Endothelial cell of umbilical vein (primary cell): ENCODE results near the gene EVX2. TPM values are rescaled to one million over a fixed set of nuclear protein-coding genes. Genes with fewer than 3 reads are reported as not detected.
A peak's percentile ranks its signal among the peaks of the same experiment; 100 is the strongest.

Experiments used
- BruUV-seq: library from RNA; stranded (reverse); fragments of 400-500 nt; replicated peaks from 2 replicates; lab custom pipeline; 2021; lab: Mats Ljungman, UMichigan
- CTCF ChIA-PET: fragments of 300-600, 350-600 bp; sonication (Branson Sonifier 250); formaldehyde crosslinking; loops from one replicate; lab custom pipeline; 2021; ENCODE audit warnings: antibody characterized with exemption, inconsistent platforms; lab: Charles Lee
- POLR2A ChIA-PET: fragments of 300-600, 350-600 bp; sonication (Branson Sonifier 250); formaldehyde crosslinking; loops from one replicate; lab custom pipeline; 2021; ENCODE audit warnings: antibody characterized with exemption, inconsistent platforms; lab: Charles Lee
- DNase-seq: peaks from one replicate; pipeline ENCODE4 v3.0.0-alpha.2; 2011; ENCODE audit warnings: low read depth, low spot score
- FAIRE-seq: peaks from 2 replicates; lab custom pipeline; 2011; peaks lifted over from hg19 to GRCh38; lab: Jason Lieb, UNC
- H2AFZ ChIP-seq: 2 replicates; pipeline ENCODE4 v1.6.0; 2012; ENCODE audit warnings: low read depth, low read length, control low read depth, inconsistent platforms
- H3K27ac ChIP-seq: 2 replicates; pipeline ENCODE4 v1.5.1; 2011; ENCODE audit warnings: low read depth, mild to moderate bottlenecking, control low read depth, low read length, moderate library complexity; ENCODE audit not compliant: insufficient read depth
- H3K27me3 ChIP-seq, 2 experiments: 2 replicates each; pipeline versions ENCODE4 v1.6.0 to v1.6.1; 2011; ENCODE audit warnings: low read length in 2 of 2, mixed read lengths in 1 of 2; ENCODE audit not compliant: control insufficient read depth in 2 of 2, insufficient read depth in 2 of 2
- H3K36me3 ChIP-seq, 2 experiments: 2 replicates in 1 of 2; 3 replicates in 1 of 2; pipeline ENCODE4 v1.5.1; 2011; ENCODE audit warnings: low read length in 2 of 2, mild to moderate bottlenecking in 1 of 2, moderate library complexity in 1 of 2; ENCODE audit not compliant: control insufficient read depth in 2 of 2, insufficient read depth in 2 of 2; ENCODE audit errors: extremely low read depth in 1 of 2
- H3K4me1 ChIP-seq: 3 replicates; pipeline ENCODE4 v1.5.1; 2011; ENCODE audit warnings: mild to moderate bottlenecking, low read length; ENCODE audit not compliant: control insufficient read depth, insufficient read depth; ENCODE audit errors: extremely low read depth
- H3K4me2 ChIP-seq: 2 replicates; pipeline ENCODE4 v1.6.1; 2011; ENCODE audit warnings: low read length, control low read depth, mixed read lengths; ENCODE audit not compliant: insufficient read depth
- H3K4me3 ChIP-seq, 3 experiments: fragments of 200-600 bp in 1 of 3; sonication (generic), shearing (Covaris generic) in 1 of 3; replicated peaks in 1 of 3; 2 replicates each; pipeline ENCODE4 v1.5.1; 2011 to 2016; ENCODE audit warnings: control low read depth in 3 of 3, low read length in 3 of 3, mild to moderate bottlenecking in 2 of 3, inconsistent platforms in 1 of 3, low read depth in 1 of 3, moderate library complexity in 1 of 3; ENCODE audit not compliant: insufficient read depth in 1 of 3
- H3K79me2 ChIP-seq: 2 replicates; pipeline ENCODE4 v1.6.0; 2012; ENCODE audit warnings: low read length, inconsistent platforms; ENCODE audit not compliant: control insufficient read depth, insufficient read depth
- H3K9ac ChIP-seq: replicated peaks from 2 replicates; pipeline ENCODE3; 2011; ENCODE audit warnings: low read length, control low read depth; ENCODE audit not compliant: insufficient read depth; ENCODE audit errors: extremely low read depth
- H3K9me1 ChIP-seq: replicated peaks from 3 replicates; pipeline ENCODE4 v1.6.0; 2011; ENCODE audit warnings: mild to moderate bottlenecking, low read length; ENCODE audit not compliant: control insufficient read depth, insufficient read depth; ENCODE audit errors: extremely low read depth
- H3K9me3 ChIP-seq: replicated peaks from 2 replicates; pipeline ENCODE4 v1.5.1; 2012; ENCODE audit warnings: low read length, inconsistent platforms; ENCODE audit not compliant: control insufficient read depth, insufficient read depth
- H4K20me1 ChIP-seq: replicated peaks from 2 replicates; pipeline ENCODE3; 2011; ENCODE audit warnings: mild to moderate bottlenecking, low read length; ENCODE audit not compliant: control insufficient read depth, insufficient read depth; ENCODE audit errors: extremely low read depth
- EZH2 ChIP-seq: IDR thresholded peaks from 2 replicates; pipeline ENCODE4 v1.6.1; 2012; ENCODE audit warnings: borderline replicate concordance, low read depth, mild to moderate bottlenecking, moderate library complexity, low read length, inconsistent platforms; ENCODE audit not compliant: severe bottlenecking
- GATA2 ChIP-seq: IDR thresholded peaks from 2 replicates; pipeline ENCODE4 v1.7.0; 2011; ENCODE audit warnings: low read depth, mild to moderate bottlenecking, moderate library complexity, mixed read lengths, low read length; ENCODE audit not compliant: insufficient read length, insufficient read depth
- MYC ChIP-seq: IDR thresholded peaks from one replicate; pipeline ENCODE4 v1.6.1; 2011; ENCODE audit warnings: mild to moderate bottlenecking, low read depth, low read length
- POLR2A ChIP-seq: IDR thresholded peaks from 2 replicates; pipeline ENCODE4 v1.6.1; 2012; ENCODE audit warnings: low read depth, mild to moderate bottlenecking, control low read depth, low read length
- POLR2AphosphoS5 ChIP-seq: IDR thresholded peaks from 2 replicates; pipeline ENCODE4 v1.6.1; 2012; ENCODE audit warnings: low read depth, mild to moderate bottlenecking, control low read depth, low read length, moderate library complexity; ENCODE audit not compliant: insufficient read depth
- dilution Hi-C: fragments of 300-500 bp; cut with MboI; formaldehyde crosslinking; loops from one replicate; pipeline ENCODE4 v1.15.0; 2019; ENCODE audit warnings: low sequenced_read_pairs; ENCODE audit not compliant: extremely low pct_ligation_motif_present
- intact Hi-C: fragments of 100-400 bp; cut with micrococcal nuclease; formaldehyde crosslinking; loops from one replicate; pipeline ENCODE4 v1.10.0; 2022
- polyA plus RNA-seq, 4 experiments: library from polyadenylated mRNA; depleted of rRNA in 3 of 4; stranded (reverse) in 3 of 4; unstranded in 1 of 4; fragments of >200 nt; gene quantifications; 2 replicates each; pipeline versions ENCODE4 v1.2.1 to v1.2.3, GENCODE V29; 2011 to 2012; ENCODE audit warnings: missing spikeins in 1 of 4
- total RNA-seq: library from RNA; stranded (reverse); gene quantifications from 2 replicates; pipeline ENCODE4 v1.2.3, GENCODE V29; 2021
- TF ChIP-seq, protein P1 (sequence below), 2 donors: IDR thresholded peaks; 1 replicate in 1 of 2; 2 replicates in 1 of 2; pipeline ENCODE4 v1.5.1; 2011; ENCODE audit warnings: low read length in 2 of 2, mild to moderate bottlenecking in 2 of 2, moderate library complexity in 2 of 2, control low read depth in 1 of 2, inconsistent platforms in 1 of 2, low read depth in 1 of 2; ENCODE audit not compliant: insufficient read depth in 1 of 2; ENCODE audit errors: extremely low read depth in 1 of 2

Gene EVX2
- total and polyA plus RNA-seq, 2 donors (not counting 3 experiments of a cell fraction or from before 2014, with no cell fraction given), result not detected

DNA sequence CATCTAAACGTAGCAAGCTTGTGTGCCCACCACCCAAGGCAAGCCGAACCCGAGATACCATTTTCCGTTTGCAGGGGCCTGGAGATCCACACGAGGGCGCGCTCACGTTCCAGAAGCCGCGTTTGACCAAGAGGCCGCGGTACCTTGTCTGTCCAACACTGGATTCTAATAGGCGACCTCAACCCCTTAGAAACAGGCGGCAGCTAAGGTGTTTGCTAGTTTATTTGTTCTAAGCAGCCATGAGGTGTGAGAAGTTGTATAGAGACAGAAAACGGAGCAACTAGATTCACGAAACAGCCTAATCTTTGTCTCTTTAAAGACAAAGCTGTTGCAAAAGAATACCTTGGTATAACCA, 27.5 kb upstream of the EVX2 start:
- TF ChIP-seq EZH2, result no peak
- TF ChIP-seq, protein P1, sequence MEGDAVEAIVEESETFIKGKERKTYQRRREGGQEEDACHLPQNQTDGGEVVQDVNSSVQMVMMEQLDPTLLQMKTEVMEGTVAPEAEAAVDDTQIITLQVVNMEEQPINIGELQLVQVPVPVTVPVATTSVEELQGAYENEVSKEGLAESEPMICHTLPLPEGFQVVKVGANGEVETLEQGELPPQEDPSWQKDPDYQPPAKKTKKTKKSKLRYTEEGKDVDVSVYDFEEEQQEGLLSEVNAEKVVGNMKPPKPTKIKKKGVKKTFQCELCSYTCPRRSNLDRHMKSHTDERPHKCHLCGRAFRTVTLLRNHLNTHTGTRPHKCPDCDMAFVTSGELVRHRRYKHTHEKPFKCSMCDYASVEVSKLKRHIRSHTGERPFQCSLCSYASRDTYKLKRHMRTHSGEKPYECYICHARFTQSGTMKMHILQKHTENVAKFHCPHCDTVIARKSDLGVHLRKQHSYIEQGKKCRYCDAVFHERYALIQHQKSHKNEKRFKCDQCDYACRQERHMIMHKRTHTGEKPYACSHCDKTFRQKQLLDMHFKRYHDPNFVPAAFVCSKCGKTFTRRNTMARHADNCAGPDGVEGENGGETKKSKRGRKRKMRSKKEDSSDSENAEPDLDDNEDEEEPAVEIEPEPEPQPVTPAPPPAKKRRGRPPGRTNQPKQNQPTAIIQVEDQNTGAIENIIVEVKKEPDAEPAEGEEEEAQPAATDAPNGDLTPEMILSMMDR (IDR thresholded peaks at IDR 0.05; ENCODE audit: extremely low read depth in 1 of 2, insufficient read depth in 1 of 2, low read depth in 1 of 2, low read length in 2 of 2), result peak; percentile 87 to 93
- Histone ChIP-seq H3K27me3 (peaks cover 79 to 96% of the 10 kb centered on the region in 2 experiments), H3K4me1 (no peaks in the 10 kb centered on the region), H3K9me1 (no peaks in the 10 kb centered on the region), H3K36me3 (no peaks in the 10 kb centered on the region), H3K9me3 (no peaks in the 10 kb centered on the region), H3K4me3 (no peak overlapping the region), H4K20me1 (no peaks in the 10 kb centered on the region), H3K9ac (no peak overlapping the region), H3K79me2 (no peaks in the 10 kb centered on the region), H2AFZ (no peak overlapping the region), H3K4me2 (no peak overlapping the region), H3K27ac (no peak overlapping the region)
- intact Hi-C loops (no loop called here), dilution Hi-C loops (no loop called here)
- no TSS peak for BruUV-seq
- POLR2A ChIA-PET, result no interaction called here
- CTCF ChIA-PET, result interaction anchor here (0.6 to 4.3 kb wide), 24 partner anchors 9 to 1115 kb away, joined by 3 to 24 read pairs (median 5); partner anchors contain the start of gene HOXD9
- DNase-seq, result peak; percentile 74
- FAIRE-seq, result peak; percentile 92

DNA sequence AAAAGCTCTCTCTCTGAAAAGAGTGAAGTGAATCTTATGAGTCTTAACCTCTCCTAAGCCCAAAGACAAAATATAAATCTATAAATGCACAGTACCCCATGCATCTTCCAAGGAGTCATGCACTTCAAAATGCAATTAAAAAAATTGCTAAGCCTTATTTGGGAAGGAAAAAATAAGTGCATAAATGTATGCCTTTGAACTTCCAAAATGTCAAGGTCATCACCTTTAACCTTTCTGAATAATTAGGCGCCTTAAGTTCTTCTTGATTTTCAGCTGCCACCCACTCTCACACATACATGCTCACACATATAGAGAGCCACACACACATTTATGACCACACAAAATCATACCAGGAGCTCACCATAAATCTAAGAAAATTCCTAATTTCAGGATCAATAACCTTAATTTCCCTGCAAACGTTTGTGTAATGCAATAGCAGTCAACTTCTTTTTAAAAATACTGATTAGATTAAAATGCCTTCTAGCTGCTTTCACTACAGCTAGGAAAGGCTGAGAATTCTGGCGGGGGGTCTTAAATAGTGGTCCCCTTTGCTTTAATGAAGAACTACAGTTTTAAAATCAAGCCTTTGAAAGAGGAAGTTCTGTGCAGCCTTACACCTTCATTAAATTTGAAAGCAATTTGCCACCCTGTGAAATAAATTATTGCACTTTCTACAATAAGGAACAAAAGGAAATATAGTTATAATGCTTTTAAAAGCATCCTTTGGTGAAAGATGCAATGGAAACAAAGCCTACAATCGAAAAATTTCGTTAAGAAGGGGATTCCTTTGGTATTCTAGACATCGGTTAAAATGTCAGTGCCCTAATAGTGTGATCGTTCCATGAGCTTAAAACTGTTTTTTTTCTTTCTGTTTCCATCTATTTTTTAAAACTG, 26.9 kb upstream of the EVX2 start:
- dilution Hi-C loops, result no loop called here
- H3K79me2 ChIP-seq, result no peaks in the 10 kb centered on the region
- CTCF ChIA-PET, result interaction anchor here (0.6 to 4.3 kb wide), 21 partner anchors 8 to 1411 kb away, joined by 3 to 24 read pairs (median 6); partner anchors contain the start of gene HOXD9

More for the DNA sequence above, 26.9 kb upstream of the EVX2 start:
- H3K4me2 ChIP-seq, result no peak overlapping the region
- intact Hi-C loops, result no loop called here
- H3K9me1 ChIP-seq, result no peaks in the 10 kb centered on the region
- no peaks in the 10 kb centered on the region for H3K4me1 ChIP-seq
- H3K9ac ChIP-seq, result no peak overlapping the region
- H3K27ac ChIP-seq, result no peak overlapping the region
- FAIRE-seq, result no peak
- TF ChIP-seq, protein P1 (IDR thresholded peaks at IDR 0.05; ENCODE audit: extremely low read depth in 1 of 2, insufficient read depth in 1 of 2, low read depth in 1 of 2, low read length in 2 of 2), result no peak
- no peak for TF ChIP-seq MYC
- no peak for TF ChIP-seq EZH2
- TF ChIP-seq GATA2, result no peak
- TF ChIP-seq POLR2A, result no peak
- TF ChIP-seq POLR2AphosphoS5, result no peak
- BruUV-seq, result no TSS peak
- H3K9me3 ChIP-seq, result no peaks in the 10 kb centered on the region
- H3K4me3 ChIP-seq, result no peak overlapping the region
- DNase-seq, result no peak
- POLR2A ChIA-PET, result no interaction called here
- H2AFZ ChIP-seq, result no peak overlapping the region
- no peaks in the 10 kb centered on the region for H3K36me3 ChIP-seq
- no peaks in the 10 kb centered on the region for H4K20me1 ChIP-seq
- peaks cover 82 to 96% of the 10 kb centered on the region in 2 experiments for H3K27me3 ChIP-seq
